ENCODE data around the gene DEGS2. TPM values are rescaled to one million over a fixed set of nuclear protein-coding genes. Genes with fewer than 3 reads are reported as not detected.

DEGS2 gene
- total RNA-seq, 1 experiment from 2014 or later, result 1.8 TPM

DNA sequence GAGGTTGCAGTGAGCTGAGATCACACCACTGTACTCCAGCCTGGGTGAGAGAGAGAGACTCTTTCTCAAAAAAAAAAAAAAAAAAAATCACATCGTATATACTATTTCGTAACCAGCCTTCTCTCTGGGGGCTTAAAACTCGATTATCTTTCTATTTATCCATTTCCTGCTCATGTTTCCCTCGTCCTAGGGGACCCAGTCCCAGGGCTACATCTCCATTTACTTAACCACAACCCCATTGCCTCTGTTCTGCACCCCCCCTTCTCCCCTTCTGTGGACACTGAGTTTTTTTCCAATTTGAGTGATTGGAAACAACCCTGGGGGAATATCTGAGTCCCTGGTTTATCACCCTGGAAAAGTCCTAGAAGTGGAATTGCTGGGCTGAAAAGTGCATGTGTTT, 43.3 kb upstream of the DEGS2 start:
- Histone ChIP-seq H3K9me2 (ENCODE audit: insufficient read depth) (no peaks in the 10 kb centered on the region), H3K9me3 (ENCODE audit: control insufficient read depth in 1 of 2, insufficient read depth in 1 of 2, low read depth in 1 of 2, low read length in 2 of 2) (no peaks in the 10 kb centered on the region), H3K79me2 (ENCODE audit: insufficient read depth, low read length) (no peaks in the 10 kb centered on the region), H3K27ac (ENCODE audit: low read depth, low read length) (no peak overlapping the region), H3K4me1 (ENCODE audit: control insufficient read depth in 1 of 2, insufficient read depth in 2 of 2, low read length in 2 of 2) (peaks cover 18 to 22% of the 10 kb centered on the region in 2 experiments), H3K36me3 (ENCODE audit: control insufficient read depth in 1 of 2, insufficient read depth in 2 of 2, low read length in 2 of 2) (no peaks in the 10 kb centered on the region), H2AFZ (ENCODE audit: low read depth, low read length, poor library complexity, severe bottlenecking) (no peak overlapping the region), H3K27me3 (ENCODE audit: insufficient read depth, low read length) (no peaks in the 10 kb centered on the region), H3K4me3 (replicated peaks in 1 of 2; ENCODE audit: low read depth in 1 of 2, low read length in 2 of 2) (no peak overlapping the region), H3K4me2 (ENCODE audit: low read length) (no peak overlapping the region), H4K20me1 (ENCODE audit: insufficient read depth) (no peaks in the 10 kb centered on the region), H3K9ac (ENCODE audit: low read length) (no peak overlapping the region)
- ChIA-PET CTCF (interaction anchor here (1.0 kb wide), 1 partner anchor 10 kb away, joined by 5 read pairs; no protein-coding TSS in a partner anchor), RAD21 (ENCODE audit: low non-redundant PET in 1 of 2, low total read pairs in 2 of 2, uncharacterized antibody in 2 of 2, unreplicated experiment in 2 of 2) (no interaction called here), POLR2A (interaction anchor here (2.0 kb wide), 1 partner anchor 10 kb away, joined by 7 read pairs; no protein-coding TSS in a partner anchor)
- intact Hi-C loops (cut with micrococcal nuclease), result no loop called here
- no peak for DNase-seq (ENCODE audit: low read depth, low spot score)
- BruUV-seq (replicated peaks), result no TSS peak
- no peak for ATAC-seq
- TF ChIP-seq EZH2 (IDR thresholded peaks at IDR 0.05), result no peak
- TF ChIP-seq ZNF274 (IDR thresholded peaks at IDR 0.05; ENCODE audit: low read depth, low read length), result no peak
- TF ChIP-seq YY1 (IDR thresholded peaks at IDR 0.05; ENCODE audit: extremely low read depth, insufficient replicate concordance, low read depth, low read length), result no peak
- TF ChIP-seq, protein P1, sequence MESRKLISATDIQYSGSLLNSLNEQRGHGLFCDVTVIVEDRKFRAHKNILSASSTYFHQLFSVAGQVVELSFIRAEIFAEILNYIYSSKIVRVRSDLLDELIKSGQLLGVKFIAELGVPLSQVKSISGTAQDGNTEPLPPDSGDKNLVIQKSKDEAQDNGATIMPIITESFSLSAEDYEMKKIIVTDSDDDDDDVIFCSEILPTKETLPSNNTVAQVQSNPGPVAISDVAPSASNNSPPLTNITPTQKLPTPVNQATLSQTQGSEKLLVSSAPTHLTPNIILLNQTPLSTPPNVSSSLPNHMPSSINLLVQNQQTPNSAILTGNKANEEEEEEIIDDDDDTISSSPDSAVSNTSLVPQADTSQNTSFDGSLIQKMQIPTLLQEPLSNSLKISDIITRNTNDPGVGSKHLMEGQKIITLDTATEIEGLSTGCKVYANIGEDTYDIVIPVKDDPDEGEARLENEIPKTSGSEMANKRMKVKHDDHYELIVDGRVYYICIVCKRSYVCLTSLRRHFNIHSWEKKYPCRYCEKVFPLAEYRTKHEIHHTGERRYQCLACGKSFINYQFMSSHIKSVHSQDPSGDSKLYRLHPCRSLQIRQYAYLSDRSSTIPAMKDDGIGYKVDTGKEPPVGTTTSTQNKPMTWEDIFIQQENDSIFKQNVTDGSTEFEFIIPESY (IDR thresholded peaks at IDR 0.05; ENCODE audit: extremely low read depth, insufficient replicate concordance, low read length), result no peak
- TF ChIP-seq, protein P2, sequence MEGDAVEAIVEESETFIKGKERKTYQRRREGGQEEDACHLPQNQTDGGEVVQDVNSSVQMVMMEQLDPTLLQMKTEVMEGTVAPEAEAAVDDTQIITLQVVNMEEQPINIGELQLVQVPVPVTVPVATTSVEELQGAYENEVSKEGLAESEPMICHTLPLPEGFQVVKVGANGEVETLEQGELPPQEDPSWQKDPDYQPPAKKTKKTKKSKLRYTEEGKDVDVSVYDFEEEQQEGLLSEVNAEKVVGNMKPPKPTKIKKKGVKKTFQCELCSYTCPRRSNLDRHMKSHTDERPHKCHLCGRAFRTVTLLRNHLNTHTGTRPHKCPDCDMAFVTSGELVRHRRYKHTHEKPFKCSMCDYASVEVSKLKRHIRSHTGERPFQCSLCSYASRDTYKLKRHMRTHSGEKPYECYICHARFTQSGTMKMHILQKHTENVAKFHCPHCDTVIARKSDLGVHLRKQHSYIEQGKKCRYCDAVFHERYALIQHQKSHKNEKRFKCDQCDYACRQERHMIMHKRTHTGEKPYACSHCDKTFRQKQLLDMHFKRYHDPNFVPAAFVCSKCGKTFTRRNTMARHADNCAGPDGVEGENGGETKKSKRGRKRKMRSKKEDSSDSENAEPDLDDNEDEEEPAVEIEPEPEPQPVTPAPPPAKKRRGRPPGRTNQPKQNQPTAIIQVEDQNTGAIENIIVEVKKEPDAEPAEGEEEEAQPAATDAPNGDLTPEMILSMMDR (IDR thresholded peaks at IDR 0.05 in 2 of 3, conservative IDR thresholded peaks at IDR 0.05 in 1 of 3; ENCODE audit: borderline replicate concordance in 1 of 3, insufficient read depth in 1 of 3, low read depth in 2 of 3, low read length in 2 of 3), result no peak
- TF ChIP-seq EZH2phosphoT487 (IDR thresholded peaks at IDR 0.05; ENCODE audit: borderline replicate concordance), result no peak
- TF ChIP-seq CBX3 (IDR thresholded peaks at IDR 0.05; ENCODE audit: low read depth), result no peak
- no peak for TF ChIP-seq POLR2AphosphoS5 (IDR thresholded peaks at IDR 0.05; ENCODE audit: low read depth, low read length)
- TF ChIP-seq ELF1 (IDR thresholded peaks at IDR 0.05; ENCODE audit: borderline replicate concordance, low read depth), result no peak
